Measurements from ENCODE around the gene WNK1. TPM values are rescaled to one million over a fixed set of nuclear protein-coding genes. Genes with fewer than 3 reads are reported as not detected.
A peak's percentile ranks its signal among the peaks of the same experiment; 100 is the strongest.

WNK1 gene
- 25.9 and 35.5 TPM in 2 replicates for polyA plus RNA-seq
- 87.9 and 105 TPM in 2 replicates for polyA minus RNA-seq

DNA sequence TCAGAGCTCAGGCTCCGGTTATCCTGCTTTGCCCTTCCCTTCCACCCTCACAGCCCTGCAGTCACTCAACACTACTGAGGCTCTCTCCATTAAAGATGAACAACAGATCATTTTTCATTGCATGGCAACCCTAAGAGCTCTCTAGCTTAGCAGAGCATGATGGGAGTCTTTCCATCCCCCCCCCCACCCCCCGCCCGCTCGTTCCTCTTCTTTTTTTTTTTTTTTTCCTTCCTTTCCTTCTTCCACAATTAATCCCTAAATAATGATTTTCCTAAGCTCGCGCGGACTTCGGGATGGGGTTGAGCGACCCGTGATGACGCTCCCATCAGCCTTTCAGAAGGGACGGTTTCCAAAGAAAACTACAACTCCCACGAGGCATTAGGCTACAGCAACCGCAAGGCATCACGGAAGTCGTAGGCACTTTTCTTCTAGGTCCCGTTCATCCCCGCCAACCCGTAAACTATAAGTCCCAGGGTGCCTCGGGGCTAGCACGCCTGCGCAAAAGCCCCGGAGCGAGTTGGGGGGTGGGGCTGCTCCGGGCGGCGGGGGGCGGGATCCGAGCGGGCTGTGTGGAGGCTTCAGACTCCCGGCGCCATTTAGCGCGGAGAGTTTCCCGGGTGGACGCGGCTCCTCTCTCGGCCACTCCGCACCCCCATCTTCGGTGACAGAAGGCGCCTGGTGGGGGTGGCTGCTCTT lies at the start of gene WNK1:
Gene WNK1 (plus strand): TSS at position 581 of the 696 bp plus-strand sequence. CDS start 987 bp downstream, outside the sequence.
- Histone ChIP-seq H3F3A (ENCODE audit: insufficient read depth, low read length, poor library complexity, severe bottlenecking) (peaks cover 6% of the 10 kb centered on the region), H3K9me3 (ENCODE audit: low read length) (no peaks in the 10 kb centered on the region), H3K9me2 (ENCODE audit: insufficient read depth, low read length) (no peaks in the 10 kb centered on the region), H3K4me2 (ENCODE audit: low read length) (peak within 1 kb of the TSS; percentile 100), H3K27me3 (ENCODE audit: insufficient read depth, low read depth, low read length) (no peaks in the 10 kb centered on the region), H3K9ac (ENCODE audit: low read length) (peak within 1 kb of the TSS; percentile 92), H2AFZ (ENCODE audit: low read depth, low read length) (peak within 1 kb of the TSS; percentile 34), H3K36me3 (ENCODE audit: insufficient read depth, low read length) (no peaks in the 10 kb centered on the region), H3K27ac (ENCODE audit: low read length) (peak within 1 kb of the TSS; percentile 99), H3K79me2 (replicated peaks; ENCODE audit: insufficient read depth, low read length) (peaks cover 42% of the 10 kb centered on the region), H4K20me1 (ENCODE audit: insufficient read depth) (peaks cover 33% of the 10 kb centered on the region), H3K4me3 (ENCODE audit: low read length) (peak within 1 kb of the TSS; percentile 95)
- TF ChIP-seq MXI1 (conservative IDR thresholded peaks at IDR 0.05; ENCODE audit: poor library complexity, severe bottlenecking): no peak
- peak; percentile 67 for TF ChIP-seq TAF1 (IDR thresholded peaks at IDR 0.05; ENCODE audit: low read depth)
- TF ChIP-seq, protein P1, sequence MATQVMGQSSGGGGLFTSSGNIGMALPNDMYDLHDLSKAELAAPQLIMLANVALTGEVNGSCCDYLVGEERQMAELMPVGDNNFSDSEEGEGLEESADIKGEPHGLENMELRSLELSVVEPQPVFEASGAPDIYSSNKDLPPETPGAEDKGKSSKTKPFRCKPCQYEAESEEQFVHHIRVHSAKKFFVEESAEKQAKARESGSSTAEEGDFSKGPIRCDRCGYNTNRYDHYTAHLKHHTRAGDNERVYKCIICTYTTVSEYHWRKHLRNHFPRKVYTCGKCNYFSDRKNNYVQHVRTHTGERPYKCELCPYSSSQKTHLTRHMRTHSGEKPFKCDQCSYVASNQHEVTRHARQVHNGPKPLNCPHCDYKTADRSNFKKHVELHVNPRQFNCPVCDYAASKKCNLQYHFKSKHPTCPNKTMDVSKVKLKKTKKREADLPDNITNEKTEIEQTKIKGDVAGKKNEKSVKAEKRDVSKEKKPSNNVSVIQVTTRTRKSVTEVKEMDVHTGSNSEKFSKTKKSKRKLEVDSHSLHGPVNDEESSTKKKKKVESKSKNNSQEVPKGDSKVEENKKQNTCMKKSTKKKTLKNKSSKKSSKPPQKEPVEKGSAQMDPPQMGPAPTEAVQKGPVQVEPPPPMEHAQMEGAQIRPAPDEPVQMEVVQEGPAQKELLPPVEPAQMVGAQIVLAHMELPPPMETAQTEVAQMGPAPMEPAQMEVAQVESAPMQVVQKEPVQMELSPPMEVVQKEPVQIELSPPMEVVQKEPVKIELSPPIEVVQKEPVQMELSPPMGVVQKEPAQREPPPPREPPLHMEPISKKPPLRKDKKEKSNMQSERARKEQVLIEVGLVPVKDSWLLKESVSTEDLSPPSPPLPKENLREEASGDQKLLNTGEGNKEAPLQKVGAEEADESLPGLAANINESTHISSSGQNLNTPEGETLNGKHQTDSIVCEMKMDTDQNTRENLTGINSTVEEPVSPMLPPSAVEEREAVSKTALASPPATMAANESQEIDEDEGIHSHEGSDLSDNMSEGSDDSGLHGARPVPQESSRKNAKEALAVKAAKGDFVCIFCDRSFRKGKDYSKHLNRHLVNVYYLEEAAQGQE (IDR thresholded peaks at IDR 0.05; ENCODE audit: borderline replicate concordance): peak; percentile 75
- no peak for TF ChIP-seq RAD21 (conservative IDR thresholded peaks at IDR 0.05)
- no peak for TF ChIP-seq CTCF (IDR thresholded peaks at IDR 0.05; ENCODE audit: poor library complexity, severe bottlenecking)
- TF ChIP-seq EP300 (conservative IDR thresholded peaks at IDR 0.05; ENCODE audit: poor library complexity, severe bottlenecking): no peak
- TF ChIP-seq EZH2 (IDR thresholded peaks at IDR 0.05; ENCODE audit: borderline replicate concordance, insufficient read depth, low read length, poor library complexity, severe bottlenecking): no peak
- peak; percentile 92 for TF ChIP-seq POLR2AphosphoS5 (IDR thresholded peaks at IDR 0.05)

DNA sequence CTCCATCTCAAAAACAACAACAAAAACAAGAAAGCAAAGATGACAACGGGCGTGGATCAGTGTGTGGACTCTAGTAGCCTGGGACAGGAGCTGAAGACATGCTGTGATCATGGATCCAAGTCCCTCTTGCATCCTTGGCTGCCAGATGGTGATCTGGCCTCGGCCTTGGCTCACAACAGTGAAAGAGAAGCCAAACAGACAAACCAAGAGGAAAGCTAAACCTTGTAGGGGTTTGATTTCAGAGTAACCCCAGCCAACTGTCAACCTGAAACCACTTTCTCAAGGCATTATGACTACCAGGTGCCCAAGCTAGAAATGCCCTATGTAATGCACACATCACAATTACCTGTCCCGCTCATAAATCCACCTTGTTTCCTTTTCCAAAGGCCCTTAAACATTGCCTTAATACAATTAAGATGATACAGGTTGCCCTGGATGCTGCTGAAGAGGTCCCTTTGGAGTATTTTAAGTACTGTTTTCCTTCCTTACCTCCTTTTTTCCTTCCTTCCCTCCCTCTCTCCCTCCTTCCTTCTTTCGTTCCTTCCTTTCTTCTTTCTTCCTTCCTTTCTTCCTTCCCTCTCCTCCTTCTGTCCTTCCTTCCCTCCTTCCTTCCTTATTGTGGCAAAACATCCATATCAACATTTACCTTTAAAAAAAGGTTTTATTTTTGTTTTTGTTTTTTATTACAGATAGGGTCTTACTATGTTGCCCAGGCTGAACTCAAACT lies 47.7 kb upstream of the WNK1 start:
- Histone ChIP-seq H3F3A (ENCODE audit: insufficient read depth, low read length, poor library complexity, severe bottlenecking) (no peaks in the 10 kb centered on the region), H3K79me2 (replicated peaks; ENCODE audit: insufficient read depth, low read length) (no peaks in the 10 kb centered on the region), H3K9ac (ENCODE audit: low read length) (no peak overlapping the region), H3K4me3 (ENCODE audit: low read length) (no peak overlapping the region), H3K27me3 (ENCODE audit: insufficient read depth, low read depth, low read length) (no peaks in the 10 kb centered on the region), H3K9me2 (ENCODE audit: insufficient read depth, low read length) (no peaks in the 10 kb centered on the region), H2AFZ (ENCODE audit: low read depth, low read length) (no peak overlapping the region), H3K36me3 (ENCODE audit: insufficient read depth, low read length) (no peaks in the 10 kb centered on the region), H3K9me3 (ENCODE audit: low read length) (no peaks in the 10 kb centered on the region), H4K20me1 (ENCODE audit: insufficient read depth) (no peaks in the 10 kb centered on the region), H3K4me2 (ENCODE audit: low read length) (no peak overlapping the region), H3K27ac (ENCODE audit: low read length) (no peak overlapping the region)
- no peak for TF ChIP-seq SMC3 (conservative IDR thresholded peaks at IDR 0.05; ENCODE audit: poor library complexity)
- TF ChIP-seq CTCF (IDR thresholded peaks at IDR 0.05; ENCODE audit: poor library complexity, severe bottlenecking): no peak
- TF ChIP-seq EZH2 (IDR thresholded peaks at IDR 0.05; ENCODE audit: borderline replicate concordance, insufficient read depth, low read length, poor library complexity, severe bottlenecking): no peak
- TF ChIP-seq RAD21 (conservative IDR thresholded peaks at IDR 0.05): no peak
- TF ChIP-seq TAF1 (IDR thresholded peaks at IDR 0.05; ENCODE audit: low read depth): no peak
- TF ChIP-seq, protein P1 (IDR thresholded peaks at IDR 0.05; ENCODE audit: borderline replicate concordance): no peak
- no peak for TF ChIP-seq POLR2AphosphoS5 (IDR thresholded peaks at IDR 0.05)
- TF ChIP-seq EP300 (conservative IDR thresholded peaks at IDR 0.05; ENCODE audit: poor library complexity, severe bottlenecking): no peak
- no peak for TF ChIP-seq MXI1 (conservative IDR thresholded peaks at IDR 0.05; ENCODE audit: poor library complexity, severe bottlenecking)
